Tibial nerve (tissue), 4 donors: ENCODE data around the gene NOL11.

Experiments
- EP300 ChIP-seq, 2 donors: sonication (generic); formaldehyde crosslinking; IDR thresholded peaks; one replicate each; pipeline ENCODE4 v1.6.1; 2017; ENCODE audit warnings: antibody characterized with exemption in 2 of 2, mild to moderate bottlenecking in 1 of 2
- POLR2A ChIP-seq, 2 donors: fragments of 450-650 bp; IDR thresholded peaks; one replicate each; pipeline ENCODE4 v1.6.1; 2017; ENCODE audit warnings: antibody characterized with exemption in 2 of 2, mild to moderate bottlenecking in 2 of 2, moderate library complexity in 2 of 2
- TF ChIP-seq, protein P1 (sequence below), 5 experiments: fragments of 200-600 bp in 3 of 5; fragments of 450-650 bp in 2 of 5; sonication (generic) in 3 of 5; IDR thresholded peaks; one replicate each; pipeline ENCODE4 v1.5.1; 2016 to 2019; ENCODE audit warnings: antibody characterized with exemption in 5 of 5, mild to moderate bottlenecking in 3 of 5, moderate library complexity in 2 of 5

DNA sequence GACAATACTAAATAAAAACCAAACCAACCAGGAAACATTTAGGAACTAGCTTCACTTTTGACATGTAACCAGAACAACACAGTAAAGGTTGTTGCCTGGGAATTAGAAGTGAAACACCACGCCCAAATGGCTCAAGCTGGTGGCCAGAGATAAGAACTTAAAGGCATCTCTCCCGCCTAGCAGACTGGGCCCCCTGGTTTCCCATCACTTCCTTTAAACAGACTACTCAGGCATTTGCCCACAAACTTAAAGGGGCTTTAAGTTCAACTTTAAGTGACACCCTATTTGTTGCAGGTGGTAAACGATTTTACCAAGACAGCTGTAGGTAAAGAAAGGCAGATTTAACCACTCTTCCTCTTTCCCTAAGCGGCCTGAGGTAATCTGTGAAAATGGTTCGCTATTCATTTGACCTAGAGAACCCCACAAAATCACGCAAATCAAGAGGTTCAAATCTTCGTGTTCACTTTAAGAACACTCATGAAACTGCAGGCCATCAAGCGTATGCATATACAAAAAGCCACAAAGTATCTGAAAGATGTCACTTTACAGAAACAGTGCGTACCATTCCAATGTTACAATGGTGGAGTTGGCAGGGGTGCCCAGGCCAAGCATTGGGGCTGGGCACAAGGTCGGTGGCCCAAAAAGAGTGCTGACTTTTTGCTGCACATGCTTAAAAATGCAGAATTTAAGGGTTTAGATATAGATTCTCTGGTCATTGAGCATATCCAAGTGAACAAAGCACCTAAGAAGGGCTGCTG is 66.8 kb downstream of the NOL11 start:
- TF ChIP-seq, protein P1, sequence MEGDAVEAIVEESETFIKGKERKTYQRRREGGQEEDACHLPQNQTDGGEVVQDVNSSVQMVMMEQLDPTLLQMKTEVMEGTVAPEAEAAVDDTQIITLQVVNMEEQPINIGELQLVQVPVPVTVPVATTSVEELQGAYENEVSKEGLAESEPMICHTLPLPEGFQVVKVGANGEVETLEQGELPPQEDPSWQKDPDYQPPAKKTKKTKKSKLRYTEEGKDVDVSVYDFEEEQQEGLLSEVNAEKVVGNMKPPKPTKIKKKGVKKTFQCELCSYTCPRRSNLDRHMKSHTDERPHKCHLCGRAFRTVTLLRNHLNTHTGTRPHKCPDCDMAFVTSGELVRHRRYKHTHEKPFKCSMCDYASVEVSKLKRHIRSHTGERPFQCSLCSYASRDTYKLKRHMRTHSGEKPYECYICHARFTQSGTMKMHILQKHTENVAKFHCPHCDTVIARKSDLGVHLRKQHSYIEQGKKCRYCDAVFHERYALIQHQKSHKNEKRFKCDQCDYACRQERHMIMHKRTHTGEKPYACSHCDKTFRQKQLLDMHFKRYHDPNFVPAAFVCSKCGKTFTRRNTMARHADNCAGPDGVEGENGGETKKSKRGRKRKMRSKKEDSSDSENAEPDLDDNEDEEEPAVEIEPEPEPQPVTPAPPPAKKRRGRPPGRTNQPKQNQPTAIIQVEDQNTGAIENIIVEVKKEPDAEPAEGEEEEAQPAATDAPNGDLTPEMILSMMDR (IDR thresholded peaks at IDR 0.05): no peak
- TF ChIP-seq EP300 (IDR thresholded peaks at IDR 0.05) (no peak), POLR2A (IDR thresholded peaks at IDR 0.05) (no peak)
